HG03442 (cell line): Measurements from ENCODE around the gene FGF14.

Experiments
- ATAC-seq: cut with Tn5 transposase; IDR thresholded peaks from one replicate; pipeline ENCODE4 v1.9.1; 2021; ENCODE audit warnings: mild to moderate bottlenecking, moderate library complexity; ENCODE audit not compliant: unreplicated experiment

Gene FGF14

DNA sequence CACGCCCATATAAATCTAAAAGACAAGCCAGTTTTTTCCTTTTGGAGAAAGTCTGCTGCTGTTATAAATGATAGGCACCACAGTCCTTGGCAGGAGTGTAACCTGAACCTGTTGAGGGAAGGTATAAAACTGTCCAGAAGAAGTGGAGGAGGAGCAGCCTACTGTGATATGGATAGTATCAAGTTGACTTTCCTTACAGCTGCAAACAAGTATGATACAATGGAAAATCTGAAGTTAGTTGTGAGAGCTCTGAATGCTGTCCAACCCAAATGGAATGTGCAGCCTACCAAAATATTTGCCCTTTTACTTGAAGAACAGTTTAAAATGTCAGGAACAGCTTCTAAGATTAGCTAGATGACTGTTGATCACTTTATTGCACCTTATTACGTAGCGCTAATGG, 399.6 kb downstream of the FGF14 start:
- no peak for ATAC-seq

- no peak for ATAC-seq
Measured at GRCh38 chr13:102000764-102001163, 401.1 kb downstream of the FGF14 start.

DNA sequence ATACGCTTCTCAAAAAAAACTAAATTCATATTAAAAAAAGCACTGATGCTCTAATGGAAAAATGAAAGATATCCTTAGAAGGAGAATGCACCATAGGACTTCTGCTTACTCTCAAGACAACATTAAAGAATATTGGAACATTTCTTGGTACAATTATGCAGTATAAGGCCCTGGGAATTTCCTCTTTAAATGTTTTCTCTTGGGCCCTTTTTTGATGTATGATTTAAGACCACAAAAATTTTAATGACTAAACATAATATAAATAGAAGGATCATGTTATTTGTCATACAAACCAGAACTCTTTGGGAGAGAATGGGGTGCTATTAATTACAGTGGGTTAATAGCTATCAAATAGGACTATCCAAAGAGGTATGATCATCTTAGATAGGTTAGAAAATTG, 403.7 kb downstream of the FGF14 start:
- ATAC-seq = no peak

GRCh38 chr13:101996954-101997353, 404.9 kb downstream of the FGF14 start:
- no peak for ATAC-seq

DNA sequence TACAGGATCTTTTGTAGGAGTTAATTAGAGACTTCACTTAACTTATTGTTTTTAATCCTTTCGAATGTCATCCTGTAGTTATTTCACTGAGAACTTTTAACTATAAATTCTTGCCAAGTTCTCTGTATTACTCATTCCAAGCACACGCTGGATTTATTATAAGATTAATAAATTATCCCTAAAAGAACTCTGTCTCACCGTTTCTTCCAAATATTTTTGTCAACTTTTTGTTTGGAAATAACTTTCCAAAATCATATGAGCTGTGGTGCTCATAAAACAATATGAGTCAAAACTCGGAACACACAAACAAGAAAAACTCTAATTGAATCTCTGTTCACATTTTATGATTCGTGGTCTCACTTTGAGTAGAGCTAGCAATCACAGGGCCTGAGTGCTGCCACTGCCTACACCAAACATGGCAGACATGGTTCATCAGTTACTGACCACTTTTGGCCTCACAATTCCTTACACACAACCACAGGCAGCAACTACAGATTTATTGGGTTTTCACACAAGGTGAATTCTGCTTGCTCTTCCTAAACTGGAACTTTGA, 412.0 kb downstream of the FGF14 start:
- no peak for ATAC-seq

DNA sequence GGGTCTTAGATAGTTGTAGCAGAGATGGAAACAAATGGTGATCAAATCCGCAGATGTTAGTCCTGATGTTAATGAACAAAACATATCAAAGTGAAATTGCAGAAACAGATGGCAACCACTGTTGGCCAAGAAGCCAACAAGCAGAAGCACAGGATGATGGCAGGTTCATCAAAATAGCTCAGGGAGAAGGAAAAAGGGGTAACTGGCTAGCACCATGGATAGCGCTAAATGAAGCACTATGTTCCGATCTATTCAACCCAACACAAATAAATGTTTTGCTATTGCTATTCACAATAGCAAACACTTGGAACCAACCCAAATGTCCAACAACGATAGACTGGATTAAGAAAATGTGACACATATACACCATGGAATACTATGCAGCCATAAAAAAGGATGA, 413.7 kb downstream of the FGF14 start:
- no peak for ATAC-seq

DNA sequence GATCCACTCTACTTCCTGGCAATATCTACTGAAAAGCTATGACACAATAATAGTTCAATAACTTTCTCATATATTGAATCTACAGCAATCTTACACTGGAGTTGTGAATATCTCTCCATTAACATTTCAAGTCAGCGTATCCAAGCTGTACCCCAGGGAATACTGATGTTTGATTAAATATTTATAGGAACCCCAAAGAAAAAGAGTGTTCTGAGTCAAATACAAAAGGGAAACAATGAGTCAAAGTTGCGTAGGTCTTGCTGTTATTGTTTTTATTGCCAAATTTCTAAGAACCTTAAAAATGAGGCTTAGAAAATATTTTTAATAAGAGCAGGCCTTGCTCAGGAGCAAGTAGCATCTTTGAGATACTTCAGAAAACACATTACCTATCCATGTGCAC, 415.5 kb downstream of the FGF14 start:
- ATAC-seq = no peak

GRCh38 chr13:101985321-101985720, 416.5 kb downstream of the FGF14 start:
- no peak for ATAC-seq

GRCh38 chr13:101982903-101983302, 418.9 kb downstream of the FGF14 start:
- ATAC-seq = no peak

GRCh38 chr13:101979825-101980224, 422.0 kb downstream of the FGF14 start:
- no peak for ATAC-seq

GRCh38 chr13:101978552-101979315, 423.1 kb downstream of the FGF14 start:
- ATAC-seq = no peak

DNA sequence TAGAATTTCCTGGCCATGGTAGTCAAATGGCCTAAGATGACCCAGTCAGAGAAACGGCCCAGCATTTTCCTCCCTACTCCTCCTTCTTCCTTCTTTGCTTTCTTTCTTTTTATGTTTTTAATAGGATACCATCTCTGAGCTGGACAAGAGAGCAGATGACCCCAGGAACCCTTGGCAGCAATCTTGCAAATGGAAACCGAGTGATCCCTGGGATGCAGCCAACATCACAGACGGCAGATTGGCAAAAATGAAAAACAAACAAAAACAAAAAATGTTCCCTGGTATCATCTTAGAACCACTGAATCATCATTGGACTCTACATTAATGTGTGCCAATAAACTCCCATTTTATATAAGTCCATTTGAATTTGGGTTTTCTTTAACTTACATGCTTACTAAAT, 424.4 kb downstream of the FGF14 start:
- no peak for ATAC-seq

- ATAC-seq = no peak
Measured at GRCh38 chr13:101972191-101972590, 429.7 kb downstream of the FGF14 start.

- ATAC-seq = no peak
Measured at GRCh38 chr13:101970341-101970740, 431.5 kb downstream of the FGF14 start.

- ATAC-seq = no peak
Measured at GRCh38 chr13:101967781-101968180, 434.1 kb downstream of the FGF14 start.

DNA sequence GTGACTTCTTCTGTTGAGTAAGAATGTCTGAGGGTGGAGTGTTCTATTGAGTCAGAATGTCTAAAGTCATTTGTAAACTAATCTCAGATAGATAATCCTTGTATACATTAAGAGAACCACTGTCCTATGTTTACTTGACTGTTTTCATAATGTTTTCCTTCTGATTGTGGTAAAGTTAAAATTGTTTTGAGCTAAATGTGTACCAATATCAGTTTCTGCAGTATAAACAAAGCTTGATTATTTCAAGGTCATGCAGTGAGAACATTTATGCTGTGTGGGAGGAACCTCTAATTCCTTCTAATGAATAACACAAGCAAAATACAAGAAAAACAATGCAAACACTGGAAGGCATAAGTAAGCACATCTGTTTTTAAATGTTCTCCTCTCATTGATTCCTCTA, 434.6 kb downstream of the FGF14 start:
- ATAC-seq = no peak

DNA sequence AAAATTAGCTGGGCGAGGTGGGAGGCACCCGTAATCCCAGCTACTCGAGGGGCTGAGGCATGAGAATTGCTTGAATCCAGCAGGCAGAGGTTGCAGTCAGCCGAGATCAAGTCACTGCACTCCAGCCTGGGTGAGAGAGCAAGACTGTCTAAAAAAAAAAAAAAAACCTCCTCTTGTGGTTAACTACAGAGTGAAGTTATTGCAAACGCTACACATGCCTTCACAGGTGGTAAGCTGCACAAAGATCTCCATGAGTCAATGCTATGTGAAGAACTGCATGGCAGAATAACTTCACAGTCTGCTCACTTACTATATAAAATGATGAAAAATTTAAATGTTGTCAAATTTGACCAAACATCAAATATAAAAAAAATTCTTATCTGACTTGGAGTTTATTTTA, 436.8 kb downstream of the FGF14 start:
- ATAC-seq = no peak

DNA sequence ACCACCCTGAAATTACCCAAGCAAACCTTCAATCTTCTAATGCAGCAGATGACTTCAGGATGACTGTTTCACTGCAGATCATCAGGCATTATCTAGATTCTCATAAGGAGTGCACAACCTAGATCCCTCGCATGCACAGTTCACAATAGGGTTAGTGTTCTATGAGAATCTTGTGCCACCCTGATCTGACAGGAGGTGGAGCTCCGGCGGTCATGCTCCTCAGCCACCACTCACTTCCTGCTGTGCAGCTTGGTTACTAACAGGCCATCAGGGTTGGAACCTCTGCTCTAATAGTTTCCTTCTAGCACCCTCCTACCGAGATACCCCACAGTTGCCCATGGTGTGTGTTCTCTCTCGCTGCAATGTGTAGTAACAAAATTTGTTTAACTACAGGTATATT, 442.8 kb downstream of the FGF14 start:
- ATAC-seq = no peak

GRCh38 chr13:101955764-101956163, 446.1 kb downstream of the FGF14 start:
- ATAC-seq = no peak

- ATAC-seq = no peak
Measured at GRCh38 chr13:101951114-101951513, 450.7 kb downstream of the FGF14 start.

DNA sequence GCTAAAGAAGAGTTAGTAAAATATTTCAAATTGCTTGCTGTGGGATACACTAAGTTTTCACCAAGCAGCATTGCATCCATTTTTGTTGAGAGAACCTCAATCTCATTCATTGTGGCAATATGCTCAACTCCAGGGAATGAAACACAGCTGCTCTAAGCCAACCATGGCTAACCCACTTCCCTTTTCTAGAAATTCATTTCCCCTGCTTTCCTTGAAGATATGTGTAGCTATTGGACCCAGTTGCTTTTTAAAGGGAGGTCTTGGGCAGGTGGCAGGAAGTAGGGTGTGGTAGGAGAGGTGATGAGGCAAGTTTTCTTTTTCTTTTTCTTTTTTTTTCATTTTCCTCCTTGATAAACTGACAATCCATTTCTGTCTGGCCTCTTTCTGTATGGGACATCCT, 452.2 kb downstream of the FGF14 start:
- no peak for ATAC-seq

- no peak for ATAC-seq
Measured at GRCh38 chr13:101946401-101946800, 455.4 kb downstream of the FGF14 start.

GRCh38 chr13:101945435-101945834, 456.4 kb downstream of the FGF14 start:
- ATAC-seq = no peak
